Measurements from ENCODE around the gene PDGFD.

The PDGFD gene

GRCh38 chr11:103961010-103961409 is 202.9 kb downstream of the PDGFD start:
- TF ChIP-seq, protein P1, sequence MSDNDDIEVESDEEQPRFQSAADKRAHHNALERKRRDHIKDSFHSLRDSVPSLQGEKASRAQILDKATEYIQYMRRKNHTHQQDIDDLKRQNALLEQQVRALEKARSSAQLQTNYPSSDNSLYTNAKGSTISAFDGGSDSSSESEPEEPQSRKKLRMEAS (IDR thresholded peaks at IDR 0.05): no peak
- TF ChIP-seq CREB1 (IDR thresholded peaks at IDR 0.05; ENCODE audit: low read depth) (no peak), EGR1 (IDR thresholded peaks at IDR 0.05) (no peak), TCF12 (IDR thresholded peaks at IDR 0.05; ENCODE audit: low read depth) (no peak)

DNA sequence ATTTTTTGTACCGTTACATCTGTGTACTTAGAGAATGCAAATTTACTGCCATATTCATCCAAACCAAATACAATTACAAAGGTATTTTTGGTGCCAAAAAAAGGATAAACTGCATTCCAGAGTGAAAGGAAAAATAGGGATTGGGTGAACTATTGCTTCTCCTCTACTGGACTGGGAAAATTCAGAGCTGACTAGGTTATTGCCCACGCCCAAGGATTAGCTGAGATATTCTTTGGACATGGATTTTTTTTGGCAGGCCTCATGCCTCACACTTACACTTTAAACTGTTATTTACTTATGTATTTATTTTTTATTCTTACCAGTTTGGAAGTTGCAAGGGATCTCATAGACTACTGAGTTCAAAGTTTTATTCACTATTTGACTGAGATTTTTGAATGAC is 203.8 kb downstream of the PDGFD start:
- TF ChIP-seq REST (IDR thresholded peaks at IDR 0.05; ENCODE audit: low read depth) (no peak), EP300 (IDR thresholded peaks at IDR 0.05; ENCODE audit: borderline replicate concordance) (no peak), EGR1 (IDR thresholded peaks at IDR 0.05) (no peak), TCF12 (IDR thresholded peaks at IDR 0.05; ENCODE audit: low read depth) (no peak), TAF1 (IDR thresholded peaks at IDR 0.05; ENCODE audit: low read depth) (no peak), CEBPB (IDR thresholded peaks at IDR 0.05) (no peak), NFIC (IDR thresholded peaks at IDR 0.05) (no peak), TEAD4 (IDR thresholded peaks at IDR 0.05) (no peak), FOXM1 (IDR thresholded peaks at IDR 0.05; ENCODE audit: borderline replicate concordance, low read depth) (no peak), ZBTB7A (IDR thresholded peaks at IDR 0.05; ENCODE audit: low read depth) (no peak), CREB1 (IDR thresholded peaks at IDR 0.05; ENCODE audit: low read depth) (no peak), RAD21 (IDR thresholded peaks at IDR 0.05; ENCODE audit: low read depth) (no peak), YY1 (IDR thresholded peaks at IDR 0.05; ENCODE audit: low read depth) (no peak)
- TF ChIP-seq, protein P2, sequence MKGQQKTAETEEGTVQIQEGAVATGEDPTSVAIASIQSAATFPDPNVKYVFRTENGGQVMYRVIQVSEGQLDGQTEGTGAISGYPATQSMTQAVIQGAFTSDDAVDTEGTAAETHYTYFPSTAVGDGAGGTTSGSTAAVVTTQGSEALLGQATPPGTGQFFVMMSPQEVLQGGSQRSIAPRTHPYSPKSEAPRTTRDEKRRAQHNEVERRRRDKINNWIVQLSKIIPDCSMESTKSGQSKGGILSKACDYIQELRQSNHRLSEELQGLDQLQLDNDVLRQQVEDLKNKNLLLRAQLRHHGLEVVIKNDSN (IDR thresholded peaks at IDR 0.05): no peak
- TF ChIP-seq, protein P1 (IDR thresholded peaks at IDR 0.05): no peak

DNA sequence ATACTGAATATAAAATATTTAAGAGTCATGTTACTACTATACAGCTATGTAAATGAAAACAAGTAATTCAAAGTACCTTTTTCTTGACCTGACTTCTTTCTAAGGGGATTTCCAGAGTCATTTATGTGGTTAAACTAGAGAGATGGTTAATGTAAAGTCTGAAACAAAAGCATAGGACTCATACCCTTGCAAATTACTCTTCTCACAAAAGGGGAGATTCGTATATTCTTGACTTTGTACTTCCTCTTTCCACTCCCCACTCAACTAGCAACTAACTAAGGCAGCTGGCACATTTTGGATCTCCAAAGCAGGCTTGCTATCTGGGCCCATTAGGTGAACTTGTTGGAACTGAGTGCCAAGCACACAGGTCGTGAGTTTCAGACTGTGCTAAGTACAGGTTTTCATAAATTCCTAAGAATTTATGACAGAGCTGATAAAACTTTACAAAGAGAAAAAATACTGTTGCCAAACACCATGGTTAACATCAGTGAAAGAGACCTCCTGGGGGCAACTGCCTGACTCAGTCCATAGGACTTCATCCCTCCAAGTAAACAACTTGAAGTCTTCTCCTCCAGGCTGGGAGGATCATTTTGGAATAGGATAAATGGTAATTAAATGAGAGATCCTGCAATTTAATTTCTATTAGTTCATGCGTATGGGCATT is 204.5 kb downstream of the PDGFD start:
- TF ChIP-seq, protein P2 (IDR thresholded peaks at IDR 0.05): no peak
- TF ChIP-seq CEBPB (IDR thresholded peaks at IDR 0.05): no peak

GRCh38 chr11:103958475-103959215 is 205.3 kb downstream of the PDGFD start:
- TF ChIP-seq YY1 (IDR thresholded peaks at IDR 0.05; ENCODE audit: low read depth): no peak
- TF ChIP-seq TEAD4 (IDR thresholded peaks at IDR 0.05): no peak
- no peak for TF ChIP-seq CREB1 (IDR thresholded peaks at IDR 0.05; ENCODE audit: low read depth)
- TF ChIP-seq REST (IDR thresholded peaks at IDR 0.05; ENCODE audit: low read depth): no peak
- TF ChIP-seq, protein P2 (IDR thresholded peaks at IDR 0.05): no peak
- TF ChIP-seq FOXM1 (IDR thresholded peaks at IDR 0.05; ENCODE audit: borderline replicate concordance, low read depth): no peak
- no peak for TF ChIP-seq CEBPB (IDR thresholded peaks at IDR 0.05)
- TF ChIP-seq EP300 (IDR thresholded peaks at IDR 0.05; ENCODE audit: borderline replicate concordance): no peak
- no peak for TF ChIP-seq EGR1 (IDR thresholded peaks at IDR 0.05)
- no peak for TF ChIP-seq NFIC (IDR thresholded peaks at IDR 0.05)
- no peak for TF ChIP-seq RAD21 (IDR thresholded peaks at IDR 0.05; ENCODE audit: low read depth)
- TF ChIP-seq ZBTB7A (IDR thresholded peaks at IDR 0.05; ENCODE audit: low read depth): no peak
- TF ChIP-seq, protein P1 (IDR thresholded peaks at IDR 0.05): no peak
- TF ChIP-seq TAF1 (IDR thresholded peaks at IDR 0.05; ENCODE audit: low read depth): no peak
- no peak for TF ChIP-seq TCF12 (IDR thresholded peaks at IDR 0.05; ENCODE audit: low read depth)

GRCh38 chr11:103953797-103954486 is 210.0 kb downstream of the PDGFD start:
- no peak for TF ChIP-seq RAD21 (IDR thresholded peaks at IDR 0.05; ENCODE audit: low read depth)
- no peak for TF ChIP-seq EGR1 (IDR thresholded peaks at IDR 0.05)
- no peak for TF ChIP-seq REST (IDR thresholded peaks at IDR 0.05; ENCODE audit: low read depth)
- no peak for TF ChIP-seq YY1 (IDR thresholded peaks at IDR 0.05; ENCODE audit: low read depth)
- TF ChIP-seq NFIC (IDR thresholded peaks at IDR 0.05): no peak
- TF ChIP-seq TCF12 (IDR thresholded peaks at IDR 0.05; ENCODE audit: low read depth): no peak
- no peak for TF ChIP-seq TAF1 (IDR thresholded peaks at IDR 0.05; ENCODE audit: low read depth)
- no peak for TF ChIP-seq CREB1 (IDR thresholded peaks at IDR 0.05; ENCODE audit: low read depth)
- no peak for TF ChIP-seq ZBTB7A (IDR thresholded peaks at IDR 0.05; ENCODE audit: low read depth)
- TF ChIP-seq TEAD4 (IDR thresholded peaks at IDR 0.05): no peak
- no peak for TF ChIP-seq EP300 (IDR thresholded peaks at IDR 0.05; ENCODE audit: borderline replicate concordance)
- TF ChIP-seq FOXM1 (IDR thresholded peaks at IDR 0.05; ENCODE audit: borderline replicate concordance, low read depth): no peak
- TF ChIP-seq, protein P2 (IDR thresholded peaks at IDR 0.05): no peak
- TF ChIP-seq, protein P1 (IDR thresholded peaks at IDR 0.05): no peak
- no peak for TF ChIP-seq CEBPB (IDR thresholded peaks at IDR 0.05)

All from Ishikawa (cell line).